ENCODE measurements around the gene SMIM14. TPM values are rescaled to one million over a fixed set of nuclear protein-coding genes. Genes with fewer than 3 reads are reported as not detected.
"Not testable (repeated sequence)": the region's sequence is repeated elsewhere in the genome, so short reads cannot be mapped to it uniquely, and the experiment has no call there.

SMIM14 gene
- total and polyA plus RNA-seq, 2 donors (not counting 1 experiment from before 2014, with no cell fraction given): 39.0 to 41.4 TPM

- H3K79me2 ChIP-seq (ENCODE audit: control insufficient read depth, insufficient read depth, low read length): no peaks in the 10 kb centered on the region
- no peak overlapping the region for H3K9ac ChIP-seq (ENCODE audit: insufficient read depth, low read length)
- H4K20me1 ChIP-seq (ENCODE audit: control insufficient read depth, extremely low read depth, insufficient read depth, low read length): no peaks in the 10 kb centered on the region
- no peak overlapping the region for H3K4me2 ChIP-seq (ENCODE audit: extremely low read depth, insufficient read depth, low read length)
- H3K27me3 ChIP-seq (ENCODE audit: control insufficient read depth, insufficient read depth, low read length): no peaks in the 10 kb centered on the region
- H3K9me3 ChIP-seq (ENCODE audit: control insufficient read depth, insufficient read depth, low read depth, low read length): no peaks in the 10 kb centered on the region
- no peak for DNase-seq (ENCODE audit: low read depth in 2 of 2)
- H3K4me1 ChIP-seq (ENCODE audit: control insufficient read depth, extremely low read depth, insufficient read depth, low read length): peaks cover 3% of the 10 kb centered on the region
- H3K4me3 ChIP-seq (replicated peaks in 1 of 4; ENCODE audit: control extremely low read depth in 1 of 4, insufficient read depth in 1 of 4, low read depth in 3 of 4, low read length in 4 of 4): no peak overlapping the region
- no peak for TF ChIP-seq CTCF (conservative IDR thresholded peaks at IDR 0.05 in 1 of 2, IDR thresholded peaks at IDR 0.05 in 1 of 2; ENCODE audit: low read depth in 1 of 2, low read length in 2 of 2)
- TF ChIP-seq EZH2 (IDR thresholded peaks at IDR 0.05; ENCODE audit: low read length, missing control alignments): no peak
- H3K36me3 ChIP-seq (ENCODE audit: control insufficient read depth, insufficient read depth, low read length): no peaks in the 10 kb centered on the region
- no peak overlapping the region for H3K27ac ChIP-seq (ENCODE audit: insufficient read depth, low read length)
- H2AFZ ChIP-seq (ENCODE audit: low read length): no peak overlapping the region
Measured at GRCh38 chr4:39555472-39555871, 83.2 kb downstream of the SMIM14 start.

- no peak overlapping the region for H3K4me3 ChIP-seq (replicated peaks in 1 of 4; ENCODE audit: control extremely low read depth in 1 of 4, insufficient read depth in 1 of 4, low read depth in 3 of 4, low read length in 4 of 4)
- H3K4me1 ChIP-seq (ENCODE audit: control insufficient read depth, extremely low read depth, insufficient read depth, low read length): no peaks in the 10 kb centered on the region
- no peak overlapping the region for H3K4me2 ChIP-seq (ENCODE audit: extremely low read depth, insufficient read depth, low read length)
- no peak overlapping the region for H3K9ac ChIP-seq (ENCODE audit: insufficient read depth, low read length)
- TF ChIP-seq EZH2 (IDR thresholded peaks at IDR 0.05; ENCODE audit: low read length, missing control alignments) (no peak), CTCF (conservative IDR thresholded peaks at IDR 0.05 in 1 of 2, IDR thresholded peaks at IDR 0.05 in 1 of 2; ENCODE audit: low read depth in 1 of 2, low read length in 2 of 2) (no peak)
- H3K27ac ChIP-seq (ENCODE audit: insufficient read depth, low read length): no peak overlapping the region
- H4K20me1 ChIP-seq (ENCODE audit: control insufficient read depth, extremely low read depth, insufficient read depth, low read length): no peaks in the 10 kb centered on the region
- H2AFZ ChIP-seq (ENCODE audit: low read length): no peak overlapping the region
- no peaks in the 10 kb centered on the region for H3K36me3 ChIP-seq (ENCODE audit: control insufficient read depth, insufficient read depth, low read length)
- peak in 1 of 2 donors; percentile 57 for DNase-seq (ENCODE audit: low read depth in 2 of 2)
- H3K27me3 ChIP-seq (ENCODE audit: control insufficient read depth, insufficient read depth, low read length): no peaks in the 10 kb centered on the region
- no peaks in the 10 kb centered on the region for H3K9me3 ChIP-seq (ENCODE audit: control insufficient read depth, insufficient read depth, low read depth, low read length)
- no peaks in the 10 kb centered on the region for H3K79me2 ChIP-seq (ENCODE audit: control insufficient read depth, insufficient read depth, low read length)
Measured at GRCh38 chr4:39548425-39549067, 90.1 kb downstream of the SMIM14 start.

- TF ChIP-seq CTCF (conservative IDR thresholded peaks at IDR 0.05 in 1 of 2, IDR thresholded peaks at IDR 0.05 in 1 of 2; ENCODE audit: low read depth in 1 of 2, low read length in 2 of 2) (no peak), EZH2 (IDR thresholded peaks at IDR 0.05; ENCODE audit: low read length, missing control alignments) (no peak)
- no peaks in the 10 kb centered on the region for H3K9me3 ChIP-seq (ENCODE audit: control insufficient read depth, insufficient read depth, low read depth, low read length)
- no peak overlapping the region for H3K27ac ChIP-seq (ENCODE audit: insufficient read depth, low read length)
Measured at GRCh38 chr4:39544580-39545315, 93.9 kb downstream of the SMIM14 start.

GRCh38 chr4:39544080-39544479 is 94.6 kb downstream of the SMIM14 start:
- H3K4me2 ChIP-seq (ENCODE audit: extremely low read depth, insufficient read depth, low read length); H3K4me1 ChIP-seq (ENCODE audit: control insufficient read depth, extremely low read depth, insufficient read depth, low read length); H2AFZ ChIP-seq (ENCODE audit: low read length); H4K20me1 ChIP-seq (ENCODE audit: control insufficient read depth, extremely low read depth, insufficient read depth, low read length); H3K79me2 ChIP-seq (ENCODE audit: control insufficient read depth, insufficient read depth, low read length); DNase-seq (ENCODE audit: low read depth in 2 of 2); H3K27ac ChIP-seq (ENCODE audit: insufficient read depth, low read length); H3K4me3 ChIP-seq (replicated peaks in 1 of 4; ENCODE audit: control extremely low read depth in 1 of 4, insufficient read depth in 1 of 4, low read depth in 3 of 4, low read length in 4 of 4); H3K27me3 ChIP-seq (ENCODE audit: control insufficient read depth, insufficient read depth, low read length); H3K9me3 ChIP-seq (ENCODE audit: control insufficient read depth, insufficient read depth, low read depth, low read length); H3K36me3 ChIP-seq (ENCODE audit: control insufficient read depth, insufficient read depth, low read length); H3K9ac ChIP-seq (ENCODE audit: insufficient read depth, low read length): not testable (repeated sequence)

More at GRCh38 chr4:39544580-39545315, 93.9 kb downstream of the SMIM14 start:
- H4K20me1 ChIP-seq (ENCODE audit: control insufficient read depth, extremely low read depth, insufficient read depth, low read length): no peaks in the 10 kb centered on the region
- H3K9ac ChIP-seq (ENCODE audit: insufficient read depth, low read length): no peak overlapping the region
- no peak overlapping the region for H3K4me3 ChIP-seq (replicated peaks in 1 of 4; ENCODE audit: control extremely low read depth in 1 of 4, insufficient read depth in 1 of 4, low read depth in 3 of 4, low read length in 4 of 4)
- no peak overlapping the region for H3K4me2 ChIP-seq (ENCODE audit: extremely low read depth, insufficient read depth, low read length)
- peak; percentile 16 to 66 for DNase-seq (ENCODE audit: low read depth in 2 of 2)
- H3K4me1 ChIP-seq (ENCODE audit: control insufficient read depth, extremely low read depth, insufficient read depth, low read length): no peaks in the 10 kb centered on the region
- H3K36me3 ChIP-seq (ENCODE audit: control insufficient read depth, insufficient read depth, low read length): no peaks in the 10 kb centered on the region
- H3K27me3 ChIP-seq (ENCODE audit: control insufficient read depth, insufficient read depth, low read length): no peaks in the 10 kb centered on the region
- H2AFZ ChIP-seq (ENCODE audit: low read length): no peak overlapping the region
- no peaks in the 10 kb centered on the region for H3K79me2 ChIP-seq (ENCODE audit: control insufficient read depth, insufficient read depth, low read length)
